Loucy (cell line): ENCODE results near the gene MINDY4B.

Source experiments
- H2AFZ ChIP-seq: fragments of 200-600 bp; sonication (generic); 2 replicates; pipeline ENCODE4 v1.6.0; 2016; ENCODE audit warnings: antibody characterized with exemption, mild to moderate bottlenecking, low read length, moderate library complexity
- H3F3A ChIP-seq: fragments of 200-600 bp; 2 replicates; pipeline ENCODE4 v1.6.0; 2016; ENCODE audit warnings: antibody characterized with exemption, low read depth, mild to moderate bottlenecking
- H3K27me3 ChIP-seq: fragments of 200-600 bp; sonication (generic); 2 replicates; pipeline ENCODE4 v1.6.1; 2014; ENCODE audit warnings: low read length, mild to moderate bottlenecking; ENCODE audit not compliant: insufficient read depth, poor library complexity, severe bottlenecking
- H3K36me3 ChIP-seq: fragments of 200-600 bp; sonication (generic); 2 replicates; pipeline ENCODE4 v1.6.1; 2016; ENCODE audit warnings: low read length; ENCODE audit not compliant: insufficient read depth
- H3K4me1 ChIP-seq: fragments of 200-600 bp; sonication (generic); 2 replicates; pipeline ENCODE4 v1.5.1; 2014; ENCODE audit warnings: low read length, mild to moderate bottlenecking; ENCODE audit not compliant: insufficient read depth, poor library complexity, severe bottlenecking
- H3K4me2 ChIP-seq: fragments of 200-600 bp; sonication (generic); 2 replicates; pipeline ENCODE4 v1.6.0; 2014; ENCODE audit warnings: antibody characterized with exemption, low read length, low read depth, mild to moderate bottlenecking; ENCODE audit not compliant: poor library complexity, severe bottlenecking
- H3K4me3 ChIP-seq: fragments of 200-600 bp; sonication (generic); 2 replicates; pipeline ENCODE4 v1.5.1; 2014; ENCODE audit warnings: low read length, mild to moderate bottlenecking, mixed read lengths; ENCODE audit not compliant: poor library complexity, severe bottlenecking
- H3K79me2 ChIP-seq: fragments of 200-600 bp; sonication (generic); 2 replicates; pipeline ENCODE4 v1.6.1; 2014; ENCODE audit warnings: low read length; ENCODE audit not compliant: insufficient read depth
- H3K9ac ChIP-seq: fragments of 200-600 bp; sonication (generic); 2 replicates; pipeline ENCODE4 v1.6.0; 2014; ENCODE audit warnings: mild to moderate bottlenecking, low read depth, low read length, moderate library complexity; ENCODE audit not compliant: poor library complexity, severe bottlenecking
- H3K9me2 ChIP-seq: fragments of 200-600 bp; sonication (generic); replicated peaks from 2 replicates; pipeline ENCODE4 v1.6.1; 2016; ENCODE audit warnings: low read depth, low read length, mixed read lengths
- H3K9me3 ChIP-seq: fragments of 200-600 bp; sonication (generic); 2 replicates; pipeline ENCODE4 v1.6.1; 2014; ENCODE audit warnings: mild to moderate bottlenecking, antibody characterized with exemption, low read length, low read depth; ENCODE audit not compliant: insufficient read depth
- H4K20me1 ChIP-seq: fragments of 200-600 bp; sonication (generic); 2 replicates; pipeline ENCODE4 v1.6.0; 2014; ENCODE audit warnings: antibody characterized with exemption, low read length, mild to moderate bottlenecking; ENCODE audit not compliant: insufficient read depth, poor library complexity, severe bottlenecking
- CTCF ChIP-seq: fragments of 200-600 bp; sonication (generic); conservative IDR thresholded peaks from 2 replicates; pipeline ENCODE4 v1.5.1; 2014; ENCODE audit warnings: mild to moderate bottlenecking, antibody characterized with exemption, low read length
- EZH2phosphoT487 ChIP-seq: fragments of 200-600 bp; IDR thresholded peaks from 2 replicates; pipeline ENCODE4 v1.6.1; 2018; ENCODE audit warnings: antibody characterized with exemption, mild to moderate bottlenecking, moderate library complexity, borderline replicate concordance

MINDY4B gene

GRCh38 chr3:150875548-150875947 is 29.7 kb downstream of the MINDY4B start:
- Histone ChIP-seq H3K4me1 (no peaks in the 10 kb centered on the region), H3K9ac (no peak overlapping the region), H2AFZ (no peak overlapping the region), H3K4me3 (no peak overlapping the region), H3K9me2 (no peaks in the 10 kb centered on the region), H3K79me2 (no peaks in the 10 kb centered on the region), H3K9me3 (no peaks in the 10 kb centered on the region), H4K20me1 (no peaks in the 10 kb centered on the region), H3K4me2 (no peak overlapping the region), H3K36me3 (no peaks in the 10 kb centered on the region), H3K27me3 (no peaks in the 10 kb centered on the region), H3F3A (no peaks in the 10 kb centered on the region)
- TF ChIP-seq EZH2phosphoT487, result no peak

- no peak overlapping the region for H3K4me3 ChIP-seq
- H3K9ac ChIP-seq, result no peak overlapping the region
- no peaks in the 10 kb centered on the region for H3F3A ChIP-seq
- no peaks in the 10 kb centered on the region for H4K20me1 ChIP-seq
- H3K9me2 ChIP-seq, result no peaks in the 10 kb centered on the region
- no peak overlapping the region for H3K4me2 ChIP-seq
- H3K27me3 ChIP-seq, result no peaks in the 10 kb centered on the region
- no peak for TF ChIP-seq EZH2phosphoT487
- TF ChIP-seq CTCF, result no peak
- no peaks in the 10 kb centered on the region for H3K9me3 ChIP-seq
- H3K79me2 ChIP-seq, result no peaks in the 10 kb centered on the region
- no peaks in the 10 kb centered on the region for H3K4me1 ChIP-seq
- no peak overlapping the region for H2AFZ ChIP-seq
- H3K36me3 ChIP-seq, result no peaks in the 10 kb centered on the region
Measured at GRCh38 chr3:150874666-150875219, 30.5 kb downstream of the MINDY4B start.

- H4K20me1 ChIP-seq, result no peaks in the 10 kb centered on the region
- no peaks in the 10 kb centered on the region for H3F3A ChIP-seq
- H3K4me2 ChIP-seq, result no peak overlapping the region
- H3K36me3 ChIP-seq, result no peaks in the 10 kb centered on the region
- no peaks in the 10 kb centered on the region for H3K4me1 ChIP-seq
- no peaks in the 10 kb centered on the region for H3K79me2 ChIP-seq
- H3K9ac ChIP-seq, result no peak overlapping the region
- H3K27me3 ChIP-seq, result no peaks in the 10 kb centered on the region
- TF ChIP-seq EZH2phosphoT487, result no peak
- TF ChIP-seq CTCF, result no peak
- no peak overlapping the region for H2AFZ ChIP-seq
- no peaks in the 10 kb centered on the region for H3K9me2 ChIP-seq
- no peak overlapping the region for H3K4me3 ChIP-seq
- no peaks in the 10 kb centered on the region for H3K9me3 ChIP-seq
Measured at GRCh38 chr3:150871192-150871591, 34.0 kb downstream of the MINDY4B start.

- Histone ChIP-seq H3K4me2 (no peak overlapping the region), H2AFZ (no peak overlapping the region), H3K4me3 (no peak overlapping the region)
Measured at GRCh38 chr3:150870406-150870805, 34.8 kb downstream of the MINDY4B start.

More at GRCh38 chr3:150870406-150870805, 34.8 kb downstream of the MINDY4B start:
- Histone ChIP-seq H3K9me3 (no peaks in the 10 kb centered on the region), H3K27me3 (no peaks in the 10 kb centered on the region), H3K9ac (no peak overlapping the region), H3K4me1 (no peaks in the 10 kb centered on the region), H3F3A (no peaks in the 10 kb centered on the region), H3K9me2 (no peaks in the 10 kb centered on the region), H4K20me1 (no peaks in the 10 kb centered on the region), H3K79me2 (no peaks in the 10 kb centered on the region), H3K36me3 (no peaks in the 10 kb centered on the region)
- no peak for TF ChIP-seq CTCF
- TF ChIP-seq EZH2phosphoT487, result no peak
